Measurements from ENCODE around the gene DCC.

DNA sequence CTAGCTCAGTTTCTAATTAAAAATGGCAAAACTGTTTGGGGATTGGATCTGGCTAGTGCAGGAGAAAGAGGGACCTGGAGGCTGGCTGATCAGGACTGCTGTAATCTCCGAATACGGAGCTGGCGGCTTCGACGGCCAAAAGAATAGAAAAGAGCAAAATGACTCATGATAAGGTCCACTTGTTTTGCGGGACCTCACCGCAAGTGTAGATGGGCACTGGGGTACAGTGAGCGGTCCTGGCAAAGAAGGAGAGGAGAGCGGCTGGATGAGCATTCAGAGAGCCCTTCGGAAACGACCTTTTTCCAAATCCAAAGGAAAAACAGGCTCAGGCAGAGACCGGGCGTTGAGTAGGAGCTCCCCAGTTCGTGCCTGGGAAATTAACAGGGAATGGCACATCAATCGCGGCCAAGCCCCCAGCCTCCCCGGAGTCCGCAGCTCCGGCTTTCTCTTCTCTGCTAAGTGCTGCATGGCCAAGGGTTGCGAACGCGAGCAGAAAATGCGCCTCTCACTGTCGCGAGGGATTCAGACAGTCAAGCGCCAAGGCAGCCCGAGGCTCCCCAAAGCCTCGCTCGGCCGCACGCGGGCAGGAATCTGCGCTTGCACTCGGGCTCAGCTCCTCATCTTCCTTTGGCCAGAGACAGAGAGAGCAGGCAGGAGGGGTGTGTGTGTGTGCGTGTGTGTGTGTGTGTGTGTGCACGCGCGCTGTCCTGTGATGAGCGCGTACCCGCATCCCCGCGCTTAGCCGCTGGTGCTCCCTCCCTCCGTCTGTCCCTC is 1.8 kb downstream of the DCC start:
- TF ChIP-seq BHLHE40 (IDR thresholded peaks at IDR 0.05; ENCODE audit: borderline replicate concordance) (no peak), FOXM1 (IDR thresholded peaks at IDR 0.05; ENCODE audit: borderline replicate concordance) (no peak), SUZ12 (IDR thresholded peaks at IDR 0.05) (no peak), ZNF384 (IDR thresholded peaks at IDR 0.05) (no peak)
- TF ChIP-seq, protein P1, sequence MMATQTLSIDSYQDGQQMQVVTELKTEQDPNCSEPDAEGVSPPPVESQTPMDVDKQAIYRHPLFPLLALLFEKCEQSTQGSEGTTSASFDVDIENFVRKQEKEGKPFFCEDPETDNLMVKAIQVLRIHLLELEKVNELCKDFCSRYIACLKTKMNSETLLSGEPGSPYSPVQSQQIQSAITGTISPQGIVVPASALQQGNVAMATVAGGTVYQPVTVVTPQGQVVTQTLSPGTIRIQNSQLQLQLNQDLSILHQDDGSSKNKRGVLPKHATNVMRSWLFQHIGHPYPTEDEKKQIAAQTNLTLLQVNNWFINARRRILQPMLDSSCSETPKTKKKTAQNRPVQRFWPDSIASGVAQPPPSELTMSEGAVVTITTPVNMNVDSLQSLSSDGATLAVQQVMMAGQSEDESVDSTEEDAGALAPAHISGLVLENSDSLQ (IDR thresholded peaks at IDR 0.05), result no peak

Data from HEK293T (cell line).